Skeletal muscle tissue (tissue), 4 donors: Measurements from ENCODE around the gene AK8. TPM values are rescaled to one million over a fixed set of nuclear protein-coding genes. Genes with fewer than 3 reads are reported as not detected.

Experiments
- H3K27ac ChIP-seq: one replicate; pipeline ENCODE4 v1.7.0; 2013; ENCODE audit warnings: mild to moderate bottlenecking, low read depth, low read length, inconsistent platforms
- H3K27me3 ChIP-seq, 3 donors: one replicate each; pipeline ENCODE4 v1.7.0; 2013; ENCODE audit warnings: low read length in 3 of 3; ENCODE audit not compliant: control insufficient read depth in 3 of 3, insufficient read depth in 3 of 3
- H3K36me3 ChIP-seq, 3 donors: one replicate each; pipeline ENCODE4 v1.7.0; 2013; ENCODE audit warnings: low read length in 3 of 3; ENCODE audit not compliant: control insufficient read depth in 3 of 3, insufficient read depth in 3 of 3
- H3K4me1 ChIP-seq, 3 donors: one replicate each; pipeline ENCODE4 v1.7.0; 2013; ENCODE audit warnings: low read length in 3 of 3, mild to moderate bottlenecking in 3 of 3; ENCODE audit not compliant: control insufficient read depth in 3 of 3, insufficient read depth in 3 of 3
- H3K4me3 ChIP-seq, 3 donors: one replicate each; pipeline ENCODE4 v1.7.0; 2013; ENCODE audit warnings: low read length in 3 of 3
- H3K9ac ChIP-seq, 3 donors: one replicate each; pipeline ENCODE4 v1.7.0; 2013; ENCODE audit warnings: low read length in 3 of 3, mild to moderate bottlenecking in 3 of 3, moderate library complexity in 2 of 3, low read depth in 1 of 3
- H3K9me3 ChIP-seq, 3 donors: one replicate each; pipeline ENCODE4 v1.7.0; 2013; ENCODE audit warnings: low read length in 3 of 3; ENCODE audit not compliant: control insufficient read depth in 3 of 3
- total RNA-seq: library from RNA; depleted of rRNA; stranded (reverse); fragments of >200 nt; gene quantifications from one replicate; pipeline ENCODE4 v1.2.3, GENCODE V29; 2014
- donor health status: Osteomylitis.

The AK8 gene
- total RNA-seq, 1 donor from 2014 or later = 0.52 TPM

DNA sequence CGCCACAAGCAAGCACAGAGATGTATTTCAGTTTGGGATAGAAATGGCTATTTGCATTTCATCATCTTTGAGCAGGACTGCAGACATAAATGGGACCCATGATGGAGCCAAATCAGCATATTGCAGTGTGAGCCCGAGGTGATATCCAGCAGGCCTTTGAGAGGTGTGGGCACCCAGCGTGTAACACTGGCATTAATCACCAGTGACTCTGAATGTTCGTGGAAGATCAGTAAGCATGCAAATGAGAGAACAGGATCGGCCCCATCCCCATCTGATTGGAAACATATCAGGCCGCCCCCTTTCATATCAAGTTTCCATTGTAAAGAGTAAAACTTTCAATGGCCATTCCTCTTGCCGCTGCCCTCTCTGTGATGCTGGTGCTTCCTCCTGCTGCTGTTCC lies 123.8 kb downstream of the AK8 start:
- Histone ChIP-seq H3K27ac (no peak overlapping the region), H3K4me1 (no peaks in the 10 kb centered on the region), H3K36me3 (no peaks in the 10 kb centered on the region), H3K4me3 (no peak overlapping the region), H3K27me3 (peaks cover 9 to 22% (median 13%) of the 10 kb centered on the region in 3 donors), H3K9ac (no peak overlapping the region), H3K9me3 (no peaks in the 10 kb centered on the region)

GRCh38 chr9:132753593-132753880 lies 124.5 kb downstream of the AK8 start:
- no peak overlapping the region for H3K9ac ChIP-seq
- H3K4me1 ChIP-seq = no peaks in the 10 kb centered on the region
- no peak overlapping the region for H3K27ac ChIP-seq
- H3K36me3 ChIP-seq = no peaks in the 10 kb centered on the region
- peaks cover 9 to 22% (median 15%) of the 10 kb centered on the region in 3 donors for H3K27me3 ChIP-seq
- H3K4me3 ChIP-seq = no peak overlapping the region
- H3K9me3 ChIP-seq = no peaks in the 10 kb centered on the region

DNA sequence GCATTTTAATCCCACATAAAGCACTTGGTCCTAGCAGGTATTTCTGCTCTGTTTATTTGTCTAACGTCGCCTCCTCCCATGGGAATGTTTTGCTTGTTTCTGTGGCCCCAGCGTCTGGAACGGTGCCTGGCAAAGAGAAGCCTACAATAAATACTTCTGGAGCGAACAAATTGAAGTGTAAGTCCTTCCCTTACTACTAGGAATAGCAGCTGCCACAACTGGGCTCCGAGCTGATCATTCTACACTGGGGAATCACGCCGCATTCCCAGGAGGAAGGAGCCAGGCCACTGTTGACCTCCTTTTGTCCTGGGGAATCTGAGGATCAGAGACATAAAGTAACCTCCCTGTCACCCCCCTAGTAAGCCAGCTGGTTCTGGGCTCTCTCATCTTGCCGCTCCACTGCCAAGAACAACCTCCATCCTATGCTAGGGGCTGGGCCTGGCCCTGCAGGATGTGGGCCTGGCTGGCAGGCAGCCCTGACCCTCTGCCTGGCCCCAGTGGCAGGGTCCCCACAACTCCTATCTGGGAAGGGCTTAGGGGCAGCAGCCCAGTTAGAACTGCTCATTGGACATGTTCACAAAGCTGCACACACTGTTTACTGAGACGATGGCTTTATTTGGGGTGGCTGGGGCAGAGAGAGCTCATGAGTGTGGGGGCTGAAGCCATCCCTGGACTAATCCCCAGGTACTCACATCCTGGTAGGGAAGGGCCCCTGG lies 125.0 kb downstream of the AK8 start:
- peaks cover 14 to 22% (median 15%) of the 10 kb centered on the region in 3 donors for H3K27me3 ChIP-seq
- H3K9ac ChIP-seq = no peak overlapping the region
- H3K27ac ChIP-seq = no peak overlapping the region
- H3K4me3 ChIP-seq = no peak overlapping the region
- H3K4me1 ChIP-seq = no peaks in the 10 kb centered on the region
- no peaks in the 10 kb centered on the region for H3K36me3 ChIP-seq
- no peaks in the 10 kb centered on the region for H3K9me3 ChIP-seq

DNA sequence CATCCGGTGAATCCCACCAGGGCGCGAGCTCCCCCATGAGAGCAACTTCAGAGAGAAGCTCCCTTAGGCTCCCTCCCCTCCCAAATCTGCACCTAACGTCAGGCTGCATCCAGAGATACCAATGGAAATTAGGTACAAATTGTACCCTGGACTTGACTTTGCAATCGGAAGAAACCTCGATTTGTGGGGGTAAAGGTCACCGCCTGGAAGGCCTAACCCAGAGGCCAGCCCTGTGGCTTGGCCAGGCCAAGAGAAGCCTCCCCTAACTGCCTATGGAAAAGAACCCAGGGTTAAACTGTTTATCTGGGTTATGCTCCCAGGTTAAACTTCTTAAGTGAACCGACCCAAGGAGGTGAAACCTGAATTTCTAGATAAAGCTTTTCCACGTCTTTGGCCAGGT lies 127.4 kb downstream of the AK8 start:
- no peak overlapping the region for H3K9ac ChIP-seq
- peaks cover 13 to 23% (median 21%) of the 10 kb centered on the region in 3 donors for H3K27me3 ChIP-seq
- H3K9me3 ChIP-seq = peaks cover 0 to 3% (median 0%) of the 10 kb centered on the region in 3 donors
- H3K4me3 ChIP-seq = no peak overlapping the region
- no peaks in the 10 kb centered on the region for H3K4me1 ChIP-seq
- H3K27ac ChIP-seq = no peak overlapping the region
- no peaks in the 10 kb centered on the region for H3K36me3 ChIP-seq

DNA sequence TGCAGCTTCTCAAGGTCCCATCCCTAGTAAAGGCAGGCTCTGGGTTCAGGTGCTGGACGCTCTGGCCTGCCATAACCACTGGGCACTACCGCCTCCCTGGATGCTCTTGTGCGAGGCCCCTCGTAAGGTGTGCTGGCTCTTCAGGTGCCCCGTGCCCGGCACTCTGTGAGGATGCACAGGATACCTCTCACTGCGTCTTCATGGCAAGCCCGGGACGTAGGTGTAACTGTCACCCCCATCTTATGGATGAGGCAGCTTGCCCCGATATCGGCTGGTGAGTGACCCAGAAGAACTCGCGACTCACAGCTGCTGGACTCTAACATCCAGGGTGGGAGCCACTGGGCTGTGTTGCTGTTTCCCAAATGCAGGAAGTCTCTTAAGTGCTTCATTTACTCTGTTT lies 128.8 kb downstream of the AK8 start:
- Histone ChIP-seq H3K9me3 (peaks cover 0 to 3% (median 0%) of the 10 kb centered on the region in 3 donors), H3K4me3 (no peak overlapping the region), H3K9ac (no peak overlapping the region), H3K36me3 (no peaks in the 10 kb centered on the region), H3K4me1 (peaks cover 0 to 6% (median 0%) of the 10 kb centered on the region in 3 donors), H3K27ac (no peak overlapping the region), H3K27me3 (peaks cover 23 to 35% (median 32%) of the 10 kb centered on the region in 3 donors)

- Histone ChIP-seq H3K9me3 (peaks cover 0 to 3% (median 0%) of the 10 kb centered on the region in 3 donors), H3K36me3 (no peaks in the 10 kb centered on the region), H3K27ac (no peak overlapping the region), H3K27me3 (peaks cover 30 to 37% (median 37%) of the 10 kb centered on the region in 3 donors), H3K9ac (no peak overlapping the region), H3K4me3 (no peak overlapping the region), H3K4me1 (peaks cover 0 to 6% (median 0%) of the 10 kb centered on the region in 3 donors)
Measured at GRCh38 chr9:132748450-132748849, 129.6 kb downstream of the AK8 start.

DNA sequence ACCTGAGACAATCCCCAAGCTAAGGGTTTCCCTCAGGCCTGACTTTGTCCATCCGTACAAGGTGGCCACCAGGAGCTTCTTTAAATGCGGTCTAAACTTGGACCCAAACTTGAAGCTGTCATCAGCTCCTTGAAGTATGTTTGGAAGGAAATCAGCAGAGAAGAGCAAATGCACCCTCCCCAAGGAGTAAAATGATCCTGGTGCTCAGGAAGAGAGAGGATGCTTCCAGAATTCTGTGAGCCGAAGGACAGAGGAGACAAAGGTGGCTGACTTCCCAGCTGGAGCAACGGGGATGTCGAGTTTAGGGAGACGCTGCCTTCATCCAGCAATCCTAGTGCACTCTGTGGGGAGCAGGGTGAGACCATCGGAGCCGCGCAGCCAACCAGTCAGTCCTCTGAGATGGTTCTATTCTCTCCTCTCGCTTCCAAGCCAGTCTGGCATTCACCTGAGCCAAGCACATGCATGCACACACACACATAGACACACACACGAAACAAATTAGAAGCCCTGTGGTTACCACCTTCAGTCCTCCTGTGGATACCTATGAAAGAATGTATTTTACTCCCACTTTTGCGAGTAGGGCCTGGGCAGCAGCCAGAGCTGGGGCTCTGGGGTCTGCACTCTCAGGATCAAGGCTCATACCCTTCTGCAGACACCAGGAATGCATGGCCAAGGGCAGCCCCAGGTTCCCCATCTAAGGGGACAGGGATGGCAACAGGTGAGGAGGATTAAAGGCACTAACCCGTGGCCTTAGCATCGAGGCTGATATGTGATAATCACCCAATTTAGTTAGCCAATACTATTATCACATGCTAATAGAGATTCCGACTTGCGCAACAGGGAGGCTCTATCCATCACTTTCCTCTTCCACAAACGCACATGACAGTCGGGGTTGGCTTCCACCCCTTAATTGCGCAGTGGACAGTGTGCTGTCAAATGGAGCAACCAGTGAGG lies 132.1 kb downstream of the AK8 start:
- H3K27me3 ChIP-seq = peaks cover 54 to 58% (median 55%) of the 10 kb centered on the region in 3 donors
- no peak overlapping the region for H3K9ac ChIP-seq
- no peak overlapping the region for H3K4me3 ChIP-seq
- H3K36me3 ChIP-seq = no peaks in the 10 kb centered on the region
- peaks cover 0 to 6% (median 0%) of the 10 kb centered on the region in 3 donors for H3K4me1 ChIP-seq
- H3K27ac ChIP-seq = no peak overlapping the region
- H3K9me3 ChIP-seq = peaks cover 0 to 3% (median 0%) of the 10 kb centered on the region in 3 donors

DNA sequence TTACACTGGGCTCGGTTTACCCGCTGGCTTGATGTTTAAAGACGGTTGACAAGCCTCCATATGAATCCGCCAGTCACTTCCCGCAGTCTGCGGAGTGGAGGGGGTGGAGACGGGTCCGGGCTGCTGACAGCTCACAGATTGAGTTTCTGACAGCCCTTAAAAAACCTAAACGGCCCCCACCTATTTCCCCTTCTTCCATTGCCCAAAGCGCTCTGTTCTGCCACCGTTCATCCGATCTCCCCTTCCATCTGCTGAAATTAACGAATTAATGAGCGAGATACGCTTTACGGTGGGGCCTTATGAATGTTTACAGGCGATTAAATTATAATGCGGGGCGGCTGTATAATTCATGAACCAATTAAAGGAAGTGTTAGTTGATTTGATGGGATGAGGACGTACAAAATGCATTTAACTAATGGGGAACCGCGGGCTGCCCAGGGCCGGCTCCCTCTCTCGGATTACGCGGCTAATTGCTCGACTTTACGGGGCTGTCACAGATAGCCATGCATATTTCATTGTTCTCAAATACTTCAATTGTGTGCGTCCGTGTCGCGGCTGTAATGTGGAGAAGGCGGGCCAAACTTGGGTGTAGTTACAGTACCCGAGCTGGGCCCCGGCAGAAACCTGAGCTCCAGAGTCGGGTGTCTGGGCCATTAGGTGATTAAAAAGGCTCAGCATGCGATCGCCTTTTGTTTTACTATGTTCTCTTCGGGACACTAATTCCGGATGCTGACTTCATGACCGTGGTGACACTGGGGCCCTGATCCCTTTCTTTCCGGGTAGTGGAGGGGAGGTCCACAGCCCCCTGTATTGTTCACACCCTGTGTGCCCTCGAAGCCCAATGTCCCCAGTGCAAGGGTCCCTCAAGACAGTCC lies 133.0 kb downstream of the AK8 start:
- no peak overlapping the region for H3K9ac ChIP-seq
- H3K9me3 ChIP-seq = peaks cover 0 to 3% (median 0%) of the 10 kb centered on the region in 3 donors
- H3K4me3 ChIP-seq = no peak overlapping the region
- peaks cover 0 to 6% (median 0%) of the 10 kb centered on the region in 3 donors for H3K4me1 ChIP-seq
- peaks cover 62 to 64% (median 63%) of the 10 kb centered on the region in 3 donors for H3K27me3 ChIP-seq
- H3K27ac ChIP-seq = no peak overlapping the region
- H3K36me3 ChIP-seq = no peaks in the 10 kb centered on the region

DNA sequence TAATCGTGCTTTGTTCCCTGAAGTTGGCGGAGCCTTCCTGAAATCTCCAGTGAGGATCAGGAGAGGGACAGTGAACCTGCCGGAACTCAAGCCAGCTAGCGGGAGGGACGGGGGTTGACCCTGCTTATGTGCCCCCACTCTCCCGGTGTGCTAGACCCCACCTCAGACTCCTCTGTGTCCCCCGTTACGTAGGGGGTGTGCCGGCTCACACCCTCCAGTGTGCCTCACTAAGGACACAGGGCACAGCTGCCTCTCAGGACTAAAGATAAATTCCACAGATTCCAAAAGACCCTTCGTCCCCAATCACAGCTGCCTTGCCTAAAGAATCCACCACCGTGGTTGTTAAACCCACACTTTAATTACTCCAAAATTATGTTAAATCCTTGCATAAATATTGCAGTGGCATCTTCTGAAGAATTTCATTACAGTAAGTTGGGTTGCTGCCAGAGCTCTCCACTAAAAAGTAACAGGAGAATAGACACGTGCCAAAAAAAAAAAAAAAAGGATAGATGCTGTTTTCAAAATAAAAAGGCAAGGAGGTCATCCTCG lies 134.1 kb downstream of the AK8 start:
- Histone ChIP-seq H3K4me1 (peaks cover 0 to 6% (median 0%) of the 10 kb centered on the region in 3 donors), H3K27me3 (peaks cover 62 to 64% (median 63%) of the 10 kb centered on the region in 3 donors), H3K9me3 (peaks cover 0 to 3% (median 0%) of the 10 kb centered on the region in 3 donors), H3K36me3 (no peaks in the 10 kb centered on the region), H3K27ac (no peak overlapping the region), H3K9ac (no peak overlapping the region), H3K4me3 (no peak overlapping the region)
